K562 (cell line): Measurements from ENCODE around the gene PRRX1.

ENCODE experiments used
- NR2C1 ChIP-seq, 2 experiments: fragments of 450-650 bp; IDR thresholded peaks; 2 replicates each; pipeline ENCODE4 v1.6.1; 2017; ENCODE audit warnings: mild to moderate bottlenecking in 2 of 2, antibody characterized with exemption in 1 of 2, inconsistent platforms in 1 of 2, missing compliant biosample characterization in 1 of 2, missing genetic modification characterization in 1 of 2
- U2AF2 ChIP-seq: fragments of 200-400 bp; formaldehyde crosslinking; optimal IDR thresholded peaks from 2 replicates; pipeline ENCODE3; 2017; ENCODE audit warnings: low read depth, mild to moderate bottlenecking, low read length
- TF ChIP-seq, protein P1 (sequence below): IDR thresholded peaks from 2 replicates; pipeline ENCODE4 v1.6.1; 2016; ENCODE audit warnings: missing genetic modification characterization, missing compliant biosample characterization

DNA sequence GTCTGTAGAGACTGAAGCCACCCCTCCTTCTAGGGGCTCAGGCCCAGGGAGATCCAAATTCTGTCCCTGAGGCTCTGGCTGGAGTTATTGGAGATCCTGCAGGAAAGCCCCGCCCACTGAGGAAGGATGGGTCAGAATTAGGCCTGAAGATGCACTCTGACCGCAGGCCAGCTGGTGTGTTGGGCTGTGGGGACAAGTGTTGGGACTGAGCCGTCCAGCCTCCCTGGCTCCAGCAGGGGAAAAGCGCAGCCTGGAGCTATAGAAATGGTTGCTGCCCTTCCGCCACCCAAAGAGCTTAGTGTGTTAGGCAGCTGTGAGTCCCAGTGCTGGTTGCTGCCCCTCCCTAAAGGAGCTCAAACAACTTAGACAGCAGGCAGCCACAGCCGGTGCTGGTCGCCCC, 33.0 kb upstream of the PRRX1 start:
- TF ChIP-seq, protein P1, sequence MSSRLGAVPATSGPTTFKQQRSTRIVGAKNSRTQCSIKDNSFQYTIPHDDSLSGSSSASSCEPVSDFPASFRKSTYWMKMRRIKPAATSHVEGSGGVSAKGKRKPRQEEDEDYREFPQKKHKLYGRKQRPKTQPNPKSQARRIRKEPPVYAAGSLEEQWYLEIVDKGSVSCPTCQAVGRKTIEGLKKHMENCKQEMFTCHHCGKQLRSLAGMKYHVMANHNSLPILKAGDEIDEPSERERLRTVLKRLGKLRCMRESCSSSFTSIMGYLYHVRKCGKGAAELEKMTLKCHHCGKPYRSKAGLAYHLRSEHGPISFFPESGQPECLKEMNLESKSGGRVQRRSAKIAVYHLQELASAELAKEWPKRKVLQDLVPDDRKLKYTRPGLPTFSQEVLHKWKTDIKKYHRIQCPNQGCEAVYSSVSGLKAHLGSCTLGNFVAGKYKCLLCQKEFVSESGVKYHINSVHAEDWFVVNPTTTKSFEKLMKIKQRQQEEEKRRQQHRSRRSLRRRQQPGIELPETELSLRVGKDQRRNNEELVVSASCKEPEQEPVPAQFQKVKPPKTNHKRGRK (tag) = no peak
- TF ChIP-seq NR2C1 (IDR thresholded peaks at IDR 0.05) (no peak), NR2C1 (tag; IDR thresholded peaks at IDR 0.05) (no peak), U2AF2 (no peak)
